Measurements from ENCODE around the gene ZC2HC1C. TPM values are rescaled to one million over a fixed set of nuclear protein-coding genes. Genes with fewer than 3 reads are reported as not detected.

Gene ZC2HC1C
- total and polyA plus RNA-seq, 9 of the 15 experiments (the other 6 are each of a cell fraction or from before 2014, with no cell fraction given), result 6.3 to 9.2 (median 7.7) TPM

DNA sequence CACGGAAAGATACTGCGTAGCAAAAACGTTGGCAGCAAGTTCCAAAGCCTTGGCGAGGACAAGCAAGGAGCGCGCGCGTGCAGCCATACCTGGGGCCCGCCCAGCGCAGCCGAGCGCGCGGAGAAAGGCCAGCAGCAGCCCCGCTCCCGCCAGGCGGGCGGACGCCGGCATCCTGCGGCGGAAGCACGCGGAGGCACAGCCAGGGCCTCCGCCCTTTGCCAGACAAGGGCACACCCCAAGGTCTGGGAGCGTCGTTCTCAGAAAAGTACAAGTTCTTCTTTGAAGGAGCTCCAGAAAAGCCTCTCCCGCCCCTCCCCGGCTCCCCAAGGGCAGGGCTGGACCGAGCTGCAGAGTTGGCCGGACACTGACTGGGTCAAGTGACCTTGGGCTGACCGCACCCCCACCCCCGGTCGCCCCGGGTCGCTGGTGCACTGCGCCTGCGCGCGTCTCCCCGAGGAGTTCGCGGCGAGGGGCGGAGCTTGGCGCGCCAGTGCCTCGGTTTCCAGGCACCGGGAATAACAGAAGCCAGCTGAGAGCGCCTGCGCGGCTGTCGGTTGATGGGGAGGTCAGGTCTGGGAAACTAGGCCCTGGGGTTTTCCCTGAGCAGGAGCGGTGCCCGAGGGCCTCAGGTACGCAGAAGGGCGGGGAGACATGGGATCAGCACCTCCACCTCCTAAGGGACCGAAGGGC is at the start of gene ZC2HC1C (continued):
- TF ChIP-seq HNRNPK (IDR thresholded peaks at IDR 0.05; ENCODE audit: low read depth, low read length, poor library complexity, severe bottlenecking) (no peak), TAF15 (IDR thresholded peaks at IDR 0.05; ENCODE audit: low read depth, low read length) (no peak), HDGF (IDR thresholded peaks at IDR 0.05) (no peak), ATF7 (IDR thresholded peaks at IDR 0.05) (peak; percentile 49; the same call in 1 of the 2 replicates), CAMTA2 (CRISPR knock-in tag; conservative IDR thresholded peaks at IDR 0.05) (no peak), CBX1 (IDR thresholded peaks at IDR 0.05; ENCODE audit: low read depth) (peak; percentile 66; the same call in 1 of the 2 replicates), ATF1 (CRISPR knock-in tag; IDR thresholded peaks at IDR 0.05) (no peak), ATF1 (tag; IDR thresholded peaks at IDR 0.05) (no peak; the same call in 1 of the 2 replicates), ZNF232 (CRISPR knock-in tag; IDR thresholded peaks at IDR 0.05) (no peak), ZNF121 (CRISPR knock-in tag; conservative IDR thresholded peaks at IDR 0.05) (no peak)
- TF ChIP-seq, protein P1, sequence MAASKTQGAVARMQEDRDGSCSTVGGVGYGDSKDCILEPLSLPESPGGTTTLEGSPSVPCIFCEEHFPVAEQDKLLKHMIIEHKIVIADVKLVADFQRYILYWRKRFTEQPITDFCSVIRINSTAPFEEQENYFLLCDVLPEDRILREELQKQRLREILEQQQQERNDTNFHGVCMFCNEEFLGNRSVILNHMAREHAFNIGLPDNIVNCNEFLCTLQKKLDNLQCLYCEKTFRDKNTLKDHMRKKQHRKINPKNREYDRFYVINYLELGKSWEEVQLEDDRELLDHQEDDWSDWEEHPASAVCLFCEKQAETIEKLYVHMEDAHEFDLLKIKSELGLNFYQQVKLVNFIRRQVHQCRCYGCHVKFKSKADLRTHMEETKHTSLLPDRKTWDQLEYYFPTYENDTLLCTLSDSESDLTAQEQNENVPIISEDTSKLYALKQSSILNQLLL (CRISPR knock-in tag; IDR thresholded peaks at IDR 0.05; ENCODE audit: borderline replicate concordance), result no peak
- TF ChIP-seq, protein P2, sequence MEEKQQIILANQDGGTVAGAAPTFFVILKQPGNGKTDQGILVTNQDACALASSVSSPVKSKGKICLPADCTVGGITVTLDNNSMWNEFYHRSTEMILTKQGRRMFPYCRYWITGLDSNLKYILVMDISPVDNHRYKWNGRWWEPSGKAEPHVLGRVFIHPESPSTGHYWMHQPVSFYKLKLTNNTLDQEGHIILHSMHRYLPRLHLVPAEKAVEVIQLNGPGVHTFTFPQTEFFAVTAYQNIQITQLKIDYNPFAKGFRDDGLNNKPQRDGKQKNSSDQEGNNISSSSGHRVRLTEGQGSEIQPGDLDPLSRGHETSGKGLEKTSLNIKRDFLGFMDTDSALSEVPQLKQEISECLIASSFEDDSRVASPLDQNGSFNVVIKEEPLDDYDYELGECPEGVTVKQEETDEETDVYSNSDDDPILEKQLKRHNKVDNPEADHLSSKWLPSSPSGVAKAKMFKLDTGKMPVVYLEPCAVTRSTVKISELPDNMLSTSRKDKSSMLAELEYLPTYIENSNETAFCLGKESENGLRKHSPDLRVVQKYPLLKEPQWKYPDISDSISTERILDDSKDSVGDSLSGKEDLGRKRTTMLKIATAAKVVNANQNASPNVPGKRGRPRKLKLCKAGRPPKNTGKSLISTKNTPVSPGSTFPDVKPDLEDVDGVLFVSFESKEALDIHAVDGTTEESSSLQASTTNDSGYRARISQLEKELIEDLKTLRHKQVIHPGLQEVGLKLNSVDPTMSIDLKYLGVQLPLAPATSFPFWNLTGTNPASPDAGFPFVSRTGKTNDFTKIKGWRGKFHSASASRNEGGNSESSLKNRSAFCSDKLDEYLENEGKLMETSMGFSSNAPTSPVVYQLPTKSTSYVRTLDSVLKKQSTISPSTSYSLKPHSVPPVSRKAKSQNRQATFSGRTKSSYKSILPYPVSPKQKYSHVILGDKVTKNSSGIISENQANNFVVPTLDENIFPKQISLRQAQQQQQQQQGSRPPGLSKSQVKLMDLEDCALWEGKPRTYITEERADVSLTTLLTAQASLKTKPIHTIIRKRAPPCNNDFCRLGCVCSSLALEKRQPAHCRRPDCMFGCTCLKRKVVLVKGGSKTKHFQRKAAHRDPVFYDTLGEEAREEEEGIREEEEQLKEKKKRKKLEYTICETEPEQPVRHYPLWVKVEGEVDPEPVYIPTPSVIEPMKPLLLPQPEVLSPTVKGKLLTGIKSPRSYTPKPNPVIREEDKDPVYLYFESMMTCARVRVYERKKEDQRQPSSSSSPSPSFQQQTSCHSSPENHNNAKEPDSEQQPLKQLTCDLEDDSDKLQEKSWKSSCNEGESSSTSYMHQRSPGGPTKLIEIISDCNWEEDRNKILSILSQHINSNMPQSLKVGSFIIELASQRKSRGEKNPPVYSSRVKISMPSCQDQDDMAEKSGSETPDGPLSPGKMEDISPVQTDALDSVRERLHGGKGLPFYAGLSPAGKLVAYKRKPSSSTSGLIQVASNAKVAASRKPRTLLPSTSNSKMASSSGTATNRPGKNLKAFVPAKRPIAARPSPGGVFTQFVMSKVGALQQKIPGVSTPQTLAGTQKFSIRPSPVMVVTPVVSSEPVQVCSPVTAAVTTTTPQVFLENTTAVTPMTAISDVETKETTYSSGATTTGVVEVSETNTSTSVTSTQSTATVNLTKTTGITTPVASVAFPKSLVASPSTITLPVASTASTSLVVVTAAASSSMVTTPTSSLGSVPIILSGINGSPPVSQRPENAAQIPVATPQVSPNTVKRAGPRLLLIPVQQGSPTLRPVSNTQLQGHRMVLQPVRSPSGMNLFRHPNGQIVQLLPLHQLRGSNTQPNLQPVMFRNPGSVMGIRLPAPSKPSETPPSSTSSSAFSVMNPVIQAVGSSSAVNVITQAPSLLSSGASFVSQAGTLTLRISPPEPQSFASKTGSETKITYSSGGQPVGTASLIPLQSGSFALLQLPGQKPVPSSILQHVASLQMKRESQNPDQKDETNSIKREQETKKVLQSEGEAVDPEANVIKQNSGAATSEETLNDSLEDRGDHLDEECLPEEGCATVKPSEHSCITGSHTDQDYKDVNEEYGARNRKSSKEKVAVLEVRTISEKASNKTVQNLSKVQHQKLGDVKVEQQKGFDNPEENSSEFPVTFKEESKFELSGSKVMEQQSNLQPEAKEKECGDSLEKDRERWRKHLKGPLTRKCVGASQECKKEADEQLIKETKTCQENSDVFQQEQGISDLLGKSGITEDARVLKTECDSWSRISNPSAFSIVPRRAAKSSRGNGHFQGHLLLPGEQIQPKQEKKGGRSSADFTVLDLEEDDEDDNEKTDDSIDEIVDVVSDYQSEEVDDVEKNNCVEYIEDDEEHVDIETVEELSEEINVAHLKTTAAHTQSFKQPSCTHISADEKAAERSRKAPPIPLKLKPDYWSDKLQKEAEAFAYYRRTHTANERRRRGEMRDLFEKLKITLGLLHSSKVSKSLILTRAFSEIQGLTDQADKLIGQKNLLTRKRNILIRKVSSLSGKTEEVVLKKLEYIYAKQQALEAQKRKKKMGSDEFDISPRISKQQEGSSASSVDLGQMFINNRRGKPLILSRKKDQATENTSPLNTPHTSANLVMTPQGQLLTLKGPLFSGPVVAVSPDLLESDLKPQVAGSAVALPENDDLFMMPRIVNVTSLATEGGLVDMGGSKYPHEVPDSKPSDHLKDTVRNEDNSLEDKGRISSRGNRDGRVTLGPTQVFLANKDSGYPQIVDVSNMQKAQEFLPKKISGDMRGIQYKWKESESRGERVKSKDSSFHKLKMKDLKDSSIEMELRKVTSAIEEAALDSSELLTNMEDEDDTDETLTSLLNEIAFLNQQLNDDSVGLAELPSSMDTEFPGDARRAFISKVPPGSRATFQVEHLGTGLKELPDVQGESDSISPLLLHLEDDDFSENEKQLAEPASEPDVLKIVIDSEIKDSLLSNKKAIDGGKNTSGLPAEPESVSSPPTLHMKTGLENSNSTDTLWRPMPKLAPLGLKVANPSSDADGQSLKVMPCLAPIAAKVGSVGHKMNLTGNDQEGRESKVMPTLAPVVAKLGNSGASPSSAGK (IDR thresholded peaks at IDR 0.05), result peak; percentile 89
- TF ChIP-seq, protein P3, sequence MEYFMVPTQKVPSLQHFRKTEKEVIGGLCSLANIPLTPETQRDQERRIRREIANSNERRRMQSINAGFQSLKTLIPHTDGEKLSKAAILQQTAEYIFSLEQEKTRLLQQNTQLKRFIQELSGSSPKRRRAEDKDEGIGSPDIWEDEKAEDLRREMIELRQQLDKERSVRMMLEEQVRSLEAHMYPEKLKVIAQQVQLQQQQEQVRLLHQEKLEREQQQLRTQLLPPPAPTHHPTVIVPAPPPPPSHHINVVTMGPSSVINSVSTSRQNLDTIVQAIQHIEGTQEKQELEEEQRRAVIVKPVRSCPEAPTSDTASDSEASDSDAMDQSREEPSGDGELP (CRISPR knock-in tag; IDR thresholded peaks at IDR 0.05; ENCODE audit: borderline replicate concordance), result peak; percentile 89

Measured in K562 (cell line).